PFSK-1 (cell line): ENCODE measurements around the gene ZNF507.

Source experiments
- FOXP2 ChIP-seq: optimal IDR thresholded peaks from 2 replicates; pipeline ENCODE3; 2011; ENCODE audit warnings: borderline replicate concordance, control low read depth, inconsistent platforms; ENCODE audit not compliant: insufficient read depth; ENCODE audit errors: extremely low read length, extremely low read depth
- POLR2AphosphoS5 ChIP-seq: IDR thresholded peaks from 2 replicates; pipeline ENCODE4 v1.6.1; 2012; ENCODE audit warnings: low read depth, mild to moderate bottlenecking, control low read depth, low read length, moderate library complexity
- REST ChIP-seq, 2 experiments: IDR thresholded peaks; 2 replicates each; pipeline versions ENCODE4 v1.6.1 to v1.8.0; 2011 to 2012; ENCODE audit warnings: low read depth in 2 of 2, low read length in 2 of 2, control low read depth in 1 of 2, inconsistent platforms in 1 of 2, mild to moderate bottlenecking in 1 of 2, moderate library complexity in 1 of 2; ENCODE audit not compliant: insufficient read depth in 1 of 2
- SIN3A ChIP-seq: IDR thresholded peaks from 2 replicates; pipeline ENCODE4 v1.6.1; 2012; ENCODE audit warnings: mild to moderate bottlenecking, low read length, moderate library complexity, borderline replicate concordance; ENCODE audit not compliant: insufficient read depth
- TAF1 ChIP-seq: IDR thresholded peaks from 2 replicates; pipeline ENCODE4 v1.6.1; 2012; ENCODE audit warnings: low read length, control low read depth, borderline replicate concordance; ENCODE audit not compliant: insufficient read depth

Gene ZNF507

GRCh38 chr19:32316034-32316433 lies 29.4 kb upstream of the ZNF507 start:
- TF ChIP-seq TAF1 (no peak), POLR2AphosphoS5 (no peak), SIN3A (no peak), FOXP2 (no peak), REST (IDR thresholded peaks at IDR 0.05; ENCODE audit: insufficient read depth in 1 of 2, low read depth in 2 of 2, low read length in 2 of 2) (peak in 1 of 2 experiments; percentile 89; a peak in 2 of 4 replicates)

GRCh38 chr19:32317086-32317485 lies 28.3 kb upstream of the ZNF507 start:
- no peak for TF ChIP-seq SIN3A
- TF ChIP-seq TAF1: no peak
- no peak for TF ChIP-seq POLR2AphosphoS5
- no peak for TF ChIP-seq FOXP2
- no peak for TF ChIP-seq REST (IDR thresholded peaks at IDR 0.05; ENCODE audit: insufficient read depth in 1 of 2, low read depth in 2 of 2, low read length in 2 of 2)

- no peak for TF ChIP-seq POLR2AphosphoS5
- no peak for TF ChIP-seq FOXP2
- no peak for TF ChIP-seq SIN3A
- no peak for TF ChIP-seq TAF1
- no peak for TF ChIP-seq REST (IDR thresholded peaks at IDR 0.05; ENCODE audit: insufficient read depth in 1 of 2, low read depth in 2 of 2, low read length in 2 of 2)
These were observed 26.4 kb upstream of the ZNF507 start for GRCh38 chr19:32318884-32319520.

- TF ChIP-seq TAF1: no peak
- no peak for TF ChIP-seq REST (IDR thresholded peaks at IDR 0.05; ENCODE audit: insufficient read depth in 1 of 2, low read depth in 2 of 2, low read length in 2 of 2)
- TF ChIP-seq POLR2AphosphoS5: no peak
- TF ChIP-seq SIN3A: no peak
- TF ChIP-seq FOXP2: no peak
These were observed 22.9 kb upstream of the ZNF507 start for GRCh38 chr19:32322541-32322940.
